Adipocyte (in vitro differentiated cells): Measurements from ENCODE around the gene CCR4.

Experiments used
- DNase-seq: peaks from one replicate; pipeline ENCODE4 v3.0.0-alpha.2; 2015; ENCODE audit warnings: low read depth
- H3K27me3 ChIP-seq: replicated peaks from 2 replicates; pipeline ENCODE4 v1.7.0; 2013; ENCODE audit warnings: mild to moderate bottlenecking, low read length, moderate library complexity; ENCODE audit not compliant: control insufficient read depth, insufficient read depth
- H3K36me3 ChIP-seq: 2 replicates; pipeline ENCODE4 v1.7.0; 2013; ENCODE audit warnings: low read length, mild to moderate bottlenecking, moderate library complexity; ENCODE audit not compliant: control insufficient read depth, insufficient read depth, severe bottlenecking
- H3K4me1 ChIP-seq: 2 replicates; pipeline ENCODE4 v1.7.0; 2013; ENCODE audit warnings: mild to moderate bottlenecking, low read length, moderate library complexity; ENCODE audit not compliant: control insufficient read depth, insufficient read depth
- H3K4me3 ChIP-seq: 2 replicates; pipeline ENCODE4 v1.7.0; 2013; ENCODE audit warnings: mild to moderate bottlenecking, low read length, moderate library complexity
- H3K9ac ChIP-seq: 2 replicates; pipeline ENCODE4 v1.7.0; 2013; ENCODE audit warnings: mild to moderate bottlenecking, low read length, moderate library complexity
- H3K9me3 ChIP-seq: 2 replicates; pipeline ENCODE4 v1.7.0; 2013; ENCODE audit warnings: mild to moderate bottlenecking, low read length, moderate library complexity; ENCODE audit not compliant: control insufficient read depth

Gene CCR4

DNA sequence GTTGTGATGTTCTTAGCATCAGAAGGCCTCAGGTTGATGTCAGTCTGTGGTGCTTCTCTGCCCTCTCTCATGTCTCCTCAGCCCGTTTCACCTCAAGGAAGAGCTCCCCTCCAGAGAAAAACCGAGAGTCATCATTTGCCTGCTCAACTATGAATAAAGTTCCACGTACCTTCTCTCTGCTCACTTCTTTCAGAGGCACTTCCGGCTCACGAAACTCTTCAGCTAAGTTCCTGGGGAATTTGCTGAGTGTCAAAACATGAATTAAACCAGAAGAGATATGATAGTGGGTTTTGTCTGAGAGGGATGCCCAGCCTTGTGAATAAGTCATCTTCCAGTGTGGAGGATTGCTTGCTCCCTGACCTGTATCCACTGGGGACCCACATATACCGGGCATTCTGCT lies 37.7 kb downstream of the CCR4 start:
- Histone ChIP-seq H3K9me3 (no peaks in the 10 kb centered on the region), H3K36me3 (no peaks in the 10 kb centered on the region), H3K4me3 (no peak overlapping the region), H3K9ac (no peak overlapping the region), H3K27me3 (no peaks in the 10 kb centered on the region), H3K4me1 (no peaks in the 10 kb centered on the region)
- DNase-seq: no peak

DNA sequence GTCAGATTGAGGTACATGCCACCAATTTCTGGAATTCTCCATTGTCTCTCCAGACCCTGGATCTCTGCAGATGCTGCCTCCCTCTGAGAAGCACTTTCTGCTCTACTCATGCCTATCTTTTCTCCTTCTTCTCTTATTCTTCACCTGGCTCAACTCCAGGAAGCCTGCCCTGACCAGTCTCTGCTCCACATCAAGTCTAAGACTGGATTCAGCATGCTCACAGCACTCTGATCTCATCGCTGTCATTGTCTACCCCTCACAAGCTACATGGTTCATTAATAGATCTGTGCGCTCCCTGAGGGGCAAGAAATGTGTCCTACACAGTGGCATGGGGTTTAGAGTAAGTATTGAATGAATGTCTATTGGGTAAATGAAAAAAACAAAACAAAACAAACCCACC lies 38.7 kb downstream of the CCR4 start:
- no peak for DNase-seq
- H3K36me3 ChIP-seq: no peaks in the 10 kb centered on the region
- H3K4me1 ChIP-seq: no peaks in the 10 kb centered on the region

DNA sequence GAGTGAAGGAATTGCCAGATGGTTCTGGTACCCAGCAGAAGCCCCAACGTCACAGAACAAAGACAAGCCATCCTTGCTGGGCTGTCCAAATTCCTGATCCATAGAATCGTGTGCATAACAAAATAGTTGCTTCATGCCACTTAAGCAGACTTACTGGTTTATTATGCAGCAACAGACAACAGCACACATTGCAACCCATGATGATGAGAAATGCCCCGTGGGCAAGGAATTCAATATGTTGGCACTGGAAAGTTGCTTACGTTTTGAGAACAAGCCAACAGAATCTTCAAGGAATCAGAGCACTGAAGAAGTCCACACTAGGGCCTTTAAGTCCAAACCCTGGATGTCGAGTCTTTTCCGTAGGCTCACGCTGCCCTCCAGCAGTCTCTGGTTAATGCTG lies 40.3 kb downstream of the CCR4 start:
- H3K27me3 ChIP-seq: no peaks in the 10 kb centered on the region
- DNase-seq: no peak
- peaks cover 9% of the 10 kb centered on the region for H3K36me3 ChIP-seq
- no peak overlapping the region for H3K9ac ChIP-seq
- no peaks in the 10 kb centered on the region for H3K4me1 ChIP-seq
- no peaks in the 10 kb centered on the region for H3K9me3 ChIP-seq
- H3K4me3 ChIP-seq: no peak overlapping the region

More for the DNA sequence above, 38.7 kb downstream of the CCR4 start:
- no peak overlapping the region for H3K4me3 ChIP-seq
- no peaks in the 10 kb centered on the region for H3K9me3 ChIP-seq
- H3K27me3 ChIP-seq: no peaks in the 10 kb centered on the region
- no peak overlapping the region for H3K9ac ChIP-seq

DNA sequence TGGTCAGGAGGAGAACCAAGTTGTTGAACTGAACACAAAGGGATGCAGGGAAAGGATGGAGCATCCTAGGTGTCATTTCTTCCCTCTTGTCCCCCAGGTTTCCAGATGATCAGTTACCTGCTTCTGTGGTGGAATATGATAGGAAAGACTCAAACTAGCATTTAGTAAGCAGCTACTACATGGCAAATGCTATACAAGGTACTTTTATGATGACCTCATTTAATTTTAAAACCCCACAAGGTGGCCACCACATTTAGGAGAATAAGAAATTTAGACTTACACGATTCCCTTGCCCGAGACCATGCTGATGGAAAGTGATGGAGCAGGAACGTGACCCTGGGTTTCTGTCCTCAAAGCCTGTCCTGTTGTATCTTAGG lies 40.9 kb downstream of the CCR4 start:
- Histone ChIP-seq H3K9me3 (no peaks in the 10 kb centered on the region), H3K4me1 (no peaks in the 10 kb centered on the region), H3K36me3 (peaks cover 13% of the 10 kb centered on the region), H3K4me3 (no peak overlapping the region), H3K9ac (no peak overlapping the region), H3K27me3 (no peaks in the 10 kb centered on the region)
- DNase-seq: no peak

DNA sequence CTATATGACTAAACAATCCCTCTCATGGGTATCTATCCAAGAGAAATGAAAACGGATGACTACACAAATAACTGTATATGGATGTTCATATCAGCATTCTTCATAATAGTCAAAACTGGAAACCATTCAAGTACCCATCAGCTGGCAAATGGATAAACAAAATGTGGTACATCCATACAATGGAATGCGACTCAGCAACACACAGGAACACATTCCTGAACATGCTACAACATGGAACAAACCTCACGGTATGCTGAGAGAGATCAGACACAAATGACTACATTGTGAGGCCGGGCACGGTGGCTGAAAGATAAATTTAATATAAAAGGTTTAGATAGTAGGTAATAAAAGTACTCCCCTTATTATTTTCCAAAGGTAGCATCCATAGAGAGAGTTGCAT lies 42.6 kb downstream of the CCR4 start:
- Histone ChIP-seq H3K27me3 (no peaks in the 10 kb centered on the region), H3K9me3 (no peaks in the 10 kb centered on the region), H3K36me3 (peaks cover 25% of the 10 kb centered on the region), H3K9ac (no peak overlapping the region), H3K4me3 (no peak overlapping the region), H3K4me1 (no peaks in the 10 kb centered on the region)
- no peak for DNase-seq

DNA sequence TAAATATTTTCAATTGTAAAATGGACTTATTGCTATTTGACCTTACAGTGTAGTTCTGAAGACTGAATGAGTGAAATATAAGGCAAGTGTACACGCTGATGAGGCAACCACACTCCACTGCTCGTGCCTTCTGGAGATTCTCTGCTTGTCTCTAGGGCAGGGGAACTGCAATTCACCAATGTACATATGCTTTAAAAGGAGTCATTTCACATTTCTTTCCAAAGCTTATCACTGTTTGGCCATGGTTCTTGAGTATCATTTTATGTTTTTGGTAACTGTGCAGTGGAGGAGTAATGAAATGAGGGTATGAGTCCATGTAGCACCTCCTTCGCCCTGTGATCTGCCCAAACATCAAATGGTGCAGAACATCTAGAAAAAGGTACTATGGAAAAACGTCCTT lies 43.7 kb downstream of the CCR4 start:
- Histone ChIP-seq H3K9me3 (no peaks in the 10 kb centered on the region), H3K9ac (no peak overlapping the region), H3K4me3 (no peak overlapping the region), H3K4me1 (no peaks in the 10 kb centered on the region), H3K36me3 (peaks cover 35% of the 10 kb centered on the region), H3K27me3 (no peaks in the 10 kb centered on the region)
- DNase-seq: no peak

DNA sequence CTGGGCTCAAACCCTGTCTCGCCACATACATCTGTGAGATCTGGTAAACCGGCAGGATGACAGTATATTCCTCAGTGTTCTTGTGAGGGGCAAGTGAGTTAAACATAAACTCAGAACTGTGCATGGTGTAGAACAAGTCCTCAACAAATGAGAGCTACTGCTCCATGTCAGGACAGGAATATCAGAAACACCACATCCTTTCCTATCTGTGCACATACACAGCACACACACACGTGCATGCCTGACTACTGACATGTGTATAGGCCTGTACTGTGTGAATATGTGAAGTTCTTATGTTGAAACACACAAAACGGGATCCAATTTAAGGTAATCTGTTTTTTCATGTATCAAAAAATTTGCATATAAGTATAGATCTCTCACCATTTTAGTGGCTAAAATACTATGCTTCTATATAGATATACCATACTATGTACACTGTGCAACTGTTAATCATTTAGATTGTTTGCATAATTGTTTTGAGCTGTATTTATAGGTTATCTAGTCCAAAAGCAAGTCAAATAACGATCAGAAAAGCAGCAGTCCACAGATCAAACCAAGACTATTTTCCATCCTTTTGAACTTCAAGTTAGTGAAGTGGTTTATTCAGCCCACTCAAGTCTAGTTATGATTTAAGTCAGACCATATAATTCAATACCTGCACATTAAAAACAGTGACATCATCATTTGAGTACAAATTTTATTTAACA lies 44.8 kb downstream of the CCR4 start:
- Histone ChIP-seq H3K4me3 (no peak overlapping the region), H3K36me3 (peaks cover 36% of the 10 kb centered on the region), H3K27me3 (no peaks in the 10 kb centered on the region), H3K9me3 (no peaks in the 10 kb centered on the region), H3K9ac (no peak overlapping the region), H3K4me1 (no peaks in the 10 kb centered on the region)
- DNase-seq: no peak

DNA sequence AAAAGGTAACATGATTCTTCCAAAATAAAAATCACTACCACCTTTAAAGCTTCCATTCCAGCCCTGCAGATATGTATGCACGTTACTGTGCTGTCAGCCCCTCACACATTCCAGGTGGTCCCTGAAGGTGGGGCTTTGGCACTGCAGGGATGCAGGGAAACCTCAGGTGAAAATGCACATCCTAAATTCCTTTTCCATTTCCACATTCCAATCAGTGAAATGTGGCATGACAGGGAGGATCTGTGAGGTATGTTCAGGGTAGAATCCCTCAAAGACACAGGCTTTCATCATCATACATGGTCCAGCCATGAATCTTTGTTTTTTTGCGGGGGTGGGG lies 45.3 kb downstream of the CCR4 start:
- H3K9ac ChIP-seq: no peak overlapping the region
- no peaks in the 10 kb centered on the region for H3K9me3 ChIP-seq
- H3K4me1 ChIP-seq: peaks cover 5% of the 10 kb centered on the region
- no peak for DNase-seq
- peaks cover 38% of the 10 kb centered on the region for H3K36me3 ChIP-seq
- H3K4me3 ChIP-seq: no peak overlapping the region
- H3K27me3 ChIP-seq: no peaks in the 10 kb centered on the region

DNA sequence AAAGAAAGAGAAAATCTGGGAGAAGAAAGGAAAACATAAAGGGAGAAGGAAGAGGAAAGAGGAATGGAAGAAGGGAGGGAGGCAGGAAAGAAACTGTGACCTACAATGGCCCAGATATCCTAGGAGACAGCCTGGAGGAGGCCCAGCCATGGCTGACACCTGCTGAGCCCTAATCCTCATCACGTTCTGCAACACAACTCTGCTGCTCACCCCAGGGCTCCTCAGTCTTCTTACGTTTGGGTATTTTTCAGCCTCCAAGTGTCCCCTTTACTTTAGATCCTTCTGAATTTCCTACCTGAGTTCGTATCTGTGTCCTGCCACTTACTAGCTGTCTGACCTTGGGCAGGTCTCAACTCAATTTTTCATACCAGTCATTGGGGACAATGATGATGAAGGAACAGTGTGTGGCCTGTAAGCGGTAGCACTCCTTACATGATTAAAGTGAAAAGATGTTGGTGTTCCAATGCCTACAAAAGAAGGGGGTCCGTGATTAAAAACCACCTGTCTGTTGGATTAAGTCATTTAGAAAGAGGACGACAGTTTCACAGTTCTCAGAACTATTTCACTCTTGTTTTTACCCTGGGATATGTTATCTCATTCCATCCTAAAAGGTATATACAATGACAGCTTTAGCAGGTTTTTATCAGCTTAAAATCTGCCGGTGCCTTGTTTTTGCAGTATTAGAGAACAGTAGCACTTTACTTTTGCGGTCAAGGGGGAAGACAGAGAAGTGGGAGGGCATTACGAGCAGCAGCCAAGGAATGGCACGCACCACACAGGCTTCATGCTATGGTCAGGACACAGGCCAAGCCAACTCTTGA lies 47.4 kb downstream of the CCR4 start:
- H3K4me1 ChIP-seq: peaks cover 13% of the 10 kb centered on the region
- H3K9ac ChIP-seq: no peak overlapping the region
- peaks cover 38% of the 10 kb centered on the region for H3K36me3 ChIP-seq
- H3K9me3 ChIP-seq: no peaks in the 10 kb centered on the region
- no peak overlapping the region for H3K4me3 ChIP-seq
- no peaks in the 10 kb centered on the region for H3K27me3 ChIP-seq
- DNase-seq: no peak

DNA sequence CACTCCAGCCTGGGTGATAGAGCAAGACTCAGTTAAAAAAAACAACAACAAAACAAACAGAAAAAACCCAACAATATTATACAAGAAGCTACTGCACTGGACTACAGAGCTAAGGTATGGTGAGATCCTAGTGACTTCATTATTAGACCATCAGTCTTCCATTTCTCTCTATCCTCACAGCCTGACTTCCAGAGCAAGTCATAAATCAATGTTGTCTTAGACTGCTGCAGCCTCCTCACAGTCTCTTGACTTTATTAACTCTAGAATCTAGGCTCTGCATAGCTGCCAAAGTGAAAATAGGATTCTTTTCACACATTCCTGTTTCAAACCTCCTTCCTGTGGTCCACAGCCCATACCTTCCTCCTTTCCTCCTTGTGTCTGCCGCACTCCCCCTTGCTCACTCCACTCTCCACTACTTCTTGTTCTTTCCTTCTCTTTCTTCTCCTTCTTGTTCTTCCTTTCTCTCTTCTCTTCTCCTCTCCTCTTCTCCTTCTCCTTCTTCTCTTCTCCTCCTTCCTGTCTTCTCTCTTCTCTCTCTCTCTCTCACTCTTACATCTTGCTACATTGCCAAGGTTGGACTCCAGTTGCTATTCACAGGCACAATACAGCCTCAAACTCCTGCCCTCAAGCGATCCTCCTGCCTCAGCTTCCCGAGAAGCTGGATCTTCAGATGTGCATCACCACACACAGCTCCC lies 49.4 kb downstream of the CCR4 start:
- Histone ChIP-seq H3K9ac (no peak overlapping the region), H3K36me3 (peaks cover 50% of the 10 kb centered on the region), H3K4me3 (no peak overlapping the region), H3K4me1 (peaks cover 13% of the 10 kb centered on the region), H3K27me3 (no peaks in the 10 kb centered on the region), H3K9me3 (no peaks in the 10 kb centered on the region)
- DNase-seq: no peak

DNA sequence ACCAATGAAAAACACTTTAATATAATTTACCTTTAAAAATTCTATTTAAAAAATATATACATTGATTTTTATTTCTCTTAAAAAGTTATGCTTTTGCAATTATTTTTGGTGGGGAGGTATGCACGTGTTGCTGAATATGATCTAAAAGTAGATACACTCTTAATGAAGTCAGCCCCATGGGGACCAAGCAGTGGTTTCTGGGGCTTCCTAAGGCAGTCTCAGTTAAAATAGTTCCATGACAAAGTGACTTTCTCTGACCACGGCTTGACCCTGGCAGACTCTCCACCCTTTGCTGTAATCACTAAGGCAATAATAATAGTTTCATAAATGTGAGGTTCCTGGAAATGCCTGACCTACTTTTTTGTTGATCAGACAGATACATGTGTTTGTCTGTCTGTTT lies 50.4 kb downstream of the CCR4 start:
- Histone ChIP-seq H3K4me3 (no peak overlapping the region), H3K36me3 (peaks cover 44% of the 10 kb centered on the region), H3K9ac (no peak overlapping the region), H3K27me3 (no peaks in the 10 kb centered on the region), H3K9me3 (no peaks in the 10 kb centered on the region), H3K4me1 (peaks cover 13% of the 10 kb centered on the region)
- DNase-seq: peak; percentile 11
